Activated CD4-positive, alpha-beta T cell treated with anti-CD3 and anti-CD28 coated beads, Interleukin-2, amount 50 U/mL, for 1 hour (primary cell): ENCODE results near the gene RIN3.
"Not testable (repeated sequence)": the region's sequence is repeated elsewhere in the genome, so short reads cannot be mapped to it uniquely, and the experiment has no call there.

ENCODE experiments used
- DNase-seq: peaks from one replicate; pipeline ENCODE4 v3.0.0-alpha.2; 2020

Gene RIN3

DNA sequence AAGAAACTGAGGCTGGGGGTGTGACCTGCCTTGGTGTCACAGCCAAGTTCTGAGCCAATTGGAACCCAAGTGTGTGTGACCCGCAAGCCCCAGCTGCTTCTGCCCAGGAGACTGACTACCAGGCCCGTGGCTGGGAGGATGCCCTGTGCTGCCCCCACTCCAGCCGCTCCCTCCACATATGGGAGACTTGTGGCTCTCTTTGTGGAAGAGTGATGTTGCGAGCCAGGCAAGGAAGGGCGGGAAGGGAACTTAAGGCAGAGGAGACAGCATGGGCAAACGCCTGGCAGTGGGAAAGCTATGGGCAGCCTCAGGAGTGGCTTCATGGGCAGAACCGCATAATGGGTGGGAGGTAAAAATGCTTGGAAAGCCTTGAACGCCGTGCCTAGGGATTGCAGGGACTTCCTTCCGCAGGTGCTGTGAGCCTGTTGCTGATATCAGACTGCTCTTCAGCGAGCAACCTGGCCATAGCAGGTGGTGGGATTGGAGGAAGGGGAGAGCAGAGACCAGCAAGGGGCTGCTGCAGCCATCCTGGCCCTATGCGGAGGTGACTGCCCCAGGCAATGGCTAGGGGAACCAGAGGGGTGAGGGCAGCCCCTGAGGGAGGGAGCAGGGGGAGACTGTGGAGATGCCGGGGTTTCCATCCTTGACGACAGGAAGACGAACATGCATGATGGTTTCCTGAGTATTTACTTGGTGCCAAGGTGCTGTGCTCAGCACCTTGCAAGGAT lies 119.1 kb downstream of the RIN3 start:
- DNase-seq, result no peak

DNA sequence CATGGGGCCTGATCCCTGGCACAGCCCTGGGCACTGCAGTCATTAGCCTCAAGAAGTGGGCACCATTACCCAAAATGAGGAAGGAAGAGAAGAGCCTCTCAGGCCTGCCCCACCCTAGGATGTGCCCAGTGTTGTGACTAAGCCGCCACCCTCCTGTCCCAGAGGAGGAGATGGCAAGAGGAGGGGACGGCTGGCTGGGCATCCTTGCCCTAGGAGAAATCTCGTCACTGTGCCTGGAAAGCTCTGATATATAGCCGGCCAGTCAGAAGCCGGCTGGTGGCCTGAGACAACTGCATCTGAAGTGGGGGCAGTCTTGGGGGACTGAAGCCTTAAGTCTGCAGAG lies 119.7 kb downstream of the RIN3 start:
- DNase-seq, result no peak

DNA sequence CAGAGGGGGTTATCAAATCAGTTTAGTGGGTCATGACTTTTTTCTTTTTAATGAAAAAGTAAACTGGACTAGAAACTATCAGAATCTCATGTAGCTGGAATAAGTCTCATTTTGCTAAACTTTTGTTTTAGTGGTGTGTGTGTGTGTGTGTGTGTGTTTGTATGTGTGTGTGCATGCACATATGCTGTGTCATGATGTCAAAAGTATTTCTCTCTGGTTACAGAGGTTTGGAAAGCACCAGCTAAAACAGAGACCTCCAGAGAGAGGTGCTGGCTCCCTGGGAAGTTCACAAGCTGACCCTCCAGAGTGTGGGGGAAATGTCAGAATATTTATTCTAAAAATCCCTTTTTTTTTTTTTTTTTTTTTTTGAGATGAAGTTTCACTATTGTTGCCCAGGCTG lies 120.1 kb downstream of the RIN3 start:
- DNase-seq, result no peak

DNA sequence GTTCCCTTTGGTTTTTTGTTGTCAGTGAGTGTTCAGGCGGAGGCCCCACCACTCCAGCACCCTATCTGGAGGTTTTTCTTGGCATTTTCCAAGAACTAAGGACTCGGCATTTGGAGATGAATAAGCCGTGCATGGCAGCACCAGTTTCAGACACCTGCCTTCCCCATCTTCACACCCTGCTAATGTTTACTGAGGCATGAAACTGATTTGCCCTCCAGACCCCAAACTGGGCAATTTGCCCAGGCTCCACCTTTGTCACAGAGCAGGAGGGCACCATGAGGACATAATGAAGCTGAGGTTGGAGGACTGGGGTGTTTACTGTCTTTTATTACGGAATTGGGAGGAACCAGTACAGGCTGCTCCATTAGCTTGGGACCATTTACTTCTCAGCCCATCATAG lies 121.5 kb downstream of the RIN3 start:
- no peak for DNase-seq

DNA sequence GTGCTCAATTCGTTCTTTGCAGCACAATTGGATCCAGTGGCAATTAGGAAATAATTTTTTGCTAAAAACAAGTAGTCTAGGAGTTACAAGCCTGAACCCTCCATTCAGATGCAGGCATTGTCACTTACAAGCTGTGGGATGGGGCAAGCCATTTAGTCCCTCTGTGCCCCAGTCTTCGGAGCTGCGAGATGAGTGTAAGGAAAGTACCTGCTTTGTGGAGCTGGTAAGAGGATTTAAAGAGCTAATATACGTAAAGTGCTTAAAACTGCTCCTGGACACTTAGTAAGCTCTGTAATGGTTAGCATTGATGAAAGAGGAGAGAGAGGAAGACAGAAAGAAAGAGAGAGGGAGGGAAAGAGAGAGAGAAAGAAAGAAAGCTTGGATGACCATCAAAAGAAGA lies 122.3 kb downstream of the RIN3 start:
- DNase-seq, result no peak

DNA sequence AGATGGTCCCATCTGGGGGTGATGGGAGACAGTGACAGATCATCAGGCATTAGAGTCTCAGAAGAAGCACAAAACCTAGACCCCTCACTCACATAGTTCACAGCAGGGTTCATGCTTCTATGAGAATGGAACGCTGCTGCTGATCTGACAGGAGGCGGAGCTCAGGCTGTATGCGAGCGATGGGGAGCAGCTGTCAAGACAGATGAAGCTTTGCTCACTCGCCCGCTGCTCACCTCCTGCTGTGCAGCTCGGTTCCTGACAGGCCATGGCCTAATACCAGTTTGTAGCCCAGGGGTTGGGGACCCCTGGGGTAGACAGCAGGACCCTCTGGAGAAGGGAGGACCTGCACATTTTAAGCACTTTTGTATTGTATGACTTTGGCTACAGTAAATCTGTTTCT lies 123.6 kb downstream of the RIN3 start:
- no peak for DNase-seq

DNA sequence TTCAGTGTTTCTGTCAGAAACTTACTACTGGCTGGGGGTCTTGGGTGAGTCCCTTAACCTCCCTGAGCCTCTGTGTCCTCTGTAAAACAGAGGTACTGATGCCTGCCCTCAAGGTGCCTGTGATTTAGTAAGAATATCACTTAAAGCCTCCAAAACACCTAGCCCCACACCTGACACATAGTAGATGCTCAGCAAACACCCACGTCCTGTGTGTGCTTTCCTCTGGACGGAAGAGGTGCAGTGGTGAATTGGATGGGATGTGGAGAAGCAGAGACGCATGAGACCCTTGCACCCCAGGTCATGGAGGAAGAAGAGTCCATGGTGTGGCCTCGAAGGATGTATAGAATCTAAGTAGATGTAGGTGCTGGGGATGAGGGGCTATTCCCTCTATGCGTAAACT lies 124.3 kb downstream of the RIN3 start:
- no peak for DNase-seq

DNA sequence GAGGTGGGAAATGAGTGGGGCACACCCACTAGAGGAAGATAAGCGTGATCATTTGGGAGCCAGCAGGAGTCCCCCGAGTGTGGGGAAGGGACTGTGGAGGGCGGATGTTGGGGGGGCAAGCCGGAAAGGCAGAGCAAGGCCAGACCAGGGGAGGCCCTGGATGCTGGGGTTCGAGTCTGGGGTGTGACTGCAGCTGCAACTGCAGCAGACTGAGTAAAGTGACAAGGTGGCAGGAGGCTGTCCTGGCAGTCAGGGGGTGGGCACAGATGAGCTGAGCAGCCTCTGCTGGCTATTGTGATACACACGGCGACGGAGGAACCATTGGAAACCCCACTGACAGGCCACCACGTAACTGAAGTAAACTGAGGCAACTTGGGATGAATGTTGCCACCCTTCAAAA lies 124.7 kb downstream of the RIN3 start:
- DNase-seq, result no peak

DNA sequence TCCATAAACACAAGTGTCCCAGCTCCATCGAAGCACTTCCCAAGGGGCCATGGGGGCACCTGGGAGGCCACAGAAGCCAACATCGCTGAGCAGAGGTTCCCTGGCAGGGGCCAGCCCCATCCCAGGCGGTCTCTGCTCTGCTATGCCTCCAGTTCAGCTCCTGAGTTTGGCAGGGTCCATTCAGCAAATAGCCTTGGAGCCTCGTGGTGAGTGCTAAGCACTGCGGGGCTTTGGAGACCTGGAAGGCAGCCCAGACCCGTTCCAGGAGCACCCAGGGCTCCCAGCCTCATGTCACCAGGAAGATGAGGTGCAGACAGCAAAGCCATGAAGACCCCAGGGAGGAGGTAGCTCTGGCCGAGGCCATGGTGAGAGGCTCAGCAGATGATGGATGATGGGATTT lies 125.3 kb downstream of the RIN3 start:
- no peak for DNase-seq

DNA sequence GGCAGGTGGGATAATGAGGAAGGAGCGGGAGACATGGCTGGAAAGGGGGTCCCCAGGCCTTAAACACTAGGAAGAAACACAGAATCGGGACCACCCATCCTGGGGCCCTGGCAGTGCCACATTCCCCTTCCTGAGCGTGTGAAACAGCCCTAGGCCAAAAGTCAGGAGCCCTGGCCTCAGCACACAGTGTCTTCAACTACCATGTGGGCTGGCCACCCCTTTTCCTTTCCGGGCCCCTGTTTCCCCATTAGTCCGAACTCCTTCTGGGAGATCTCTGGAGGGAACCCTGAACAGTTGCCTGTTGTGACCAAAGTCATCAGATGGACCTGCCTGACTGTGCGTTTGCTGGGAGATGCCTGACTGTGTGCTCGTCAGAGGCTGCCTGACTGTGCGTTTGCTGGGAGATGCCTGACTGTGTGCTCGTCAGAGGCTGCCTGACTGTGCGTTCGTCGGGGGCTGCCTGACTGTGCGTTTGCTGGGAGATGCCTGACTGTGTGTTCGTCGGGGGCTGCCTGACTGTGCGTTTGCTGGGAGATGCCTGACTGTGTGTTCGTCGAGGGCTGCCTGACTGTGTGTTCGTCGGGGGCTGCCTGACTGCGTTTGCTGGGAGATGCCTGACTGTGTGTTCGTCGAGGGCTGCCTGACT lies 126.0 kb downstream of the RIN3 start:
- not testable (repeated sequence) for DNase-seq

DNA sequence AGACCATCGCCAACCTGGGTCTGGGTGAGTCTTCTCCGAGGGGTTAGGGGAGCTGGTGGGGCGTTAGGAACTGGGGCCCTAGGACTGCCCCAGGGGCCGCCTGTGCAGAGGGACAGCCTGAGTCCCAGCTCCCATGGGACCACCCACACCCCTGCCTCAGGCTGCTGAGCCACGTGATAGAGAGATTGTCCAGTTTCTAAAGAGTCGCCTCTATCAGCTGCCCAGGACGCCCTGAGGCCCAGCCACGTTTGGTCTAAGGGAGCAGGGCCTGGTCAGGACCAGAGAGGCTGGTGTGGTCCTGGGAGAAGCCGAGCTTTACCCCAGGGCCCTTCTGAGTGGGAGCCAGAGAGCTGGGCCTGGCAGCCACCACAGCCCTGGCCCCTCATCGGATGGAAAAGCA lies 127.7 kb downstream of the RIN3 start:
- DNase-seq, result no peak

DNA sequence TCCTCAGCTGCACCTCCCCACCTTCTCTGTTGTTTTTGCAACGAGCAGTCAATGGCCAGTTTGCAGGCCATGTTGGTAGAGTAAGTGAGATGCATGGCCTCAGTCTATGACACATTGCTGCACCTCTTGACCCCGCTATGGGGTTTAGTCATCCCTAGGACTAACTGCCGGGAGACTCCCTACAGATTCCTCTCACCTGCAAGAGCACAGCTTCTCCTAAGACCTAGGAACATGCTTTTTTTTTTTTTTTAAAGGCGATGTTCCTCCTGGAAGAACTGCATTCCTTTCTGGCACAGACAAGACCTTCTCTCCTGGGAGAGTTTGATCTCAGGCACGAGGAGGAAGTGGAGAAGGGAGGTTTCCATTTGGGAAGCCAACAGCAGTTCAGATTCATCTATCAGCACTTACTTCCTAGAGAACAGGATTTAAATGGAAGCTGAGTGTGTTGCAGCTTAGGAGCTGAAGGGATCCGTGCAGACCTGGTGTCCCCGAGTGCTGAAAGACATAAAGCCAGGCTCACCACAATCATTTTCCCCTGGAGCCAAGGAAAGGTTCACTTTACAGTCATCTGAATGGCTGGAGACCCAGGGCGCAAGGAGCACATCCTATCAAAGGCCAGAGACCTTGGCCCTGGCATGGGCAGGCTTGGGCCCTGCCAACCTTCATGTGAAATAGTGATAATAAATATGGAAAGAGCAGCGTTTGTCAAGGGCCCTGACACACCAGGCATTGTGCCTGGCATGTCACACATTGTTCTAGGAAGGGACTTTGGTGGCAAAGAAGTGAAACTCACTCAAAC lies 130.8 kb downstream of the RIN3 start:
- no peak for DNase-seq

DNA sequence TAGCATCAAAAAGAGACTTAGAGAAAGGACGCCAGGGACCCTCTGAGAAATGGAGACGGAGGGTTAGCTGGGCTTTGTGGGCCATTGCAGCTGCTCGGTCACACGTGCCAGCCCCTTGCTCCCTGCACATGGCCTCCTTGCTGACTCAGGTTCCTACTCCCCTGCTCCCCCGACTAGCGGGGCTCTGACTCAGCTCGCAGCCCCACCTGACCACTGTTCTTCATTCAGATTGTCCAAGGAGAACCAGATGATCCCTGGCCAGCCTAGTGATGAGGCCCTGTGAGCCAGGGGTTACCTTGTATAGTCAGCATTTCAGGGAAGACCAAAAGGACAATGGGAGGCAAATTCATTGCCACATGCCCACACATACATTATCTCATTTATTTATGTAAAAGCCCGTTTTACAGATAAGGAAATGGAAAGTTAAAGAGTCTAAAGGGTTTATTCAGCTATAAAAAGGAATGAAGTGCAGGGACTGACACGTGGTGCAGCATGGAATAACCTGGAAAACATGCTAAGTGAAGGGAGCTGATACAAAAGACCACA lies 131.5 kb downstream of the RIN3 start:
- DNase-seq, result no peak

DNA sequence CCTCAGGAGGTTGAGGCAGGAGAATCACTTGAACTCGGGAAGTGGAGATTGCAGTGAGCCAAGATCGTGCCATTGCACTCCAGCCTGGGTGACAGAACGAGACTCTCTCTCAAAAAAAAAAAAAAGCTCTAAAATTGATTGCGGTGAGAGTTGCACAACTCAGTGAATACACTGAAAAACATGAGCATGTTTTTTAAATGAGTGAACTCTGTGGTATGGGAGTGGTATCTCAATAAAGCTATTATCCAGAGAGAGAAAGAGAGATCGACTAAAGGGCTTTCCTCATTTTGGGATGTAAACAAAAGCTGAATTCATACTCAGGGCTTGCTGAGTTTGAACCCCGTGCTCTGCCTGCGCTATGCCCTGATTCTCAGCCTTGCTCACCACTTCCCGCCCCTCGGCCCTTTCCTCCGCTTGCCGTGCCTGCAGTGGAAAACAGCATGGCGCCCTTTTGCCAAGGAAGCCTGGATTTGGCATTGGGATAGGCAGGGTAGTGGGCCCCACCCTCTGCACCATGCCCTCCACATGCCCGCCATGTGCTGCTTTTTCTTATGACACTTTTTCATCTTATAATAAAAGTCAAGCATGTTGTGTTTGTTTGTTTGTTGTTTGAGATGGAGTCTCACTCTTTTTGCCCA lies 132.4 kb downstream of the RIN3 start:
- no peak for DNase-seq

DNA sequence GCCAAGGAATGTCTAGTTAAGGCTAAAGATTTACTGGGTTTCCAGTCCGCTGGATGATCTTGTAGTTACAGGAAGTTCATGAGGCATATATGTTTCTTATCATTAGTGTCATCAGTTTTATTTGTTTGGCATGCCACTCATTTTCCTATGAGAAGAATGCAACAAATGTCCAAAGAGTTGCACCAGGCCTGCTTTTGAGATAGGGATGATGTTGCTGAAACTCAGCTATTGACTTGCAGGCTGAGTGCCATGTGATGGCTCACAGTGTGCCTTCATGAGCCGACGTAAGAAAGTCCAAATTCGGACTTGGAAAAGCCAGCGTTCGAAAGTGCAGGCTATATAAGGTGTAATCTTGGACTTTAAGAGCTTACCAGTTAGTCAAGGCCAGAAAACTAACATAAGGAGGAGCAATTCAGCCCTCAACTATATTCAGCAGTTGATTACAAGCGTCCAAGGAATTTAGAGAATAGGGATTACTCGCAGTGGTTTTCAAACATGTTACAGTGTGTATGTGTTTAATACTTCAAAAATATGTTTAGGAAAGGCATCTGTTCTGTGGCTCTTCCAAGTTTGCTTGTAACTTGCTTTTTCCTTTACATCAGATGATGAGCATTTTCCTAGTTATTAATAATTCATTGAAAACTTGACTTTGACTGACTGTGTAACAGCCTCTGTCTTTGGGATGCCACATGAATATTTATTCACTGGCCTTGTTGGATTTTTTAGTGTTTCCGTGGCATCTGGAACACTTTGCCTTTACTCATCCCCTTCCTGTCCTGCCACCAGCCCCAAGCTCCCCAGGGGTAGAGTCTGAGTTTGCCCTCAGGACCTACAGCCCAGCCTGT lies 133.6 kb downstream of the RIN3 start:
- DNase-seq, result no peak

DNA sequence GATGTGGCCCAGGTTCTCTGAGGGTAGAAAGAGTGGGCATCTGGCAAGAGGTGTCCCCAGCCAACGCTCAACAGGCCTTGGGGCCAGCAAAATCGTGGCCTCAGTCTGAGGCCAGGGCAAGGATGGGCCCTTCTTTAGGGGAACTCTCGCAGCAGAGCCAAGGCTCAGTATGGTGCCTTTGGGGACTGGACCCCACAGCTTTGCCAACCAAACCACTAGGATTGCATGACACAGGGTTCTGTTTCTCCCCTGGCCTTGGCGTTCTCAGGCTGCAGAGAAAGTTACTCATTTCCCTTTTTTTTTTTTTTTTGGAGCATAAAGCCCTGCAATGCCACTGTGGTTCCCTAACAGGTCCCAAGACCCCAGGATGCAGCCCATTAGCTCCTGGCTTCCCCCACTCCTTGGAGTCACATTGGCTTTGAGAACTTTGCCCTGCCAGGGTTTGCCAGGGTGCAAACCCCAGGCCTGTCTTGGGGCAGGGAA lies 134.3 kb downstream of the RIN3 start:
- no peak for DNase-seq

DNA sequence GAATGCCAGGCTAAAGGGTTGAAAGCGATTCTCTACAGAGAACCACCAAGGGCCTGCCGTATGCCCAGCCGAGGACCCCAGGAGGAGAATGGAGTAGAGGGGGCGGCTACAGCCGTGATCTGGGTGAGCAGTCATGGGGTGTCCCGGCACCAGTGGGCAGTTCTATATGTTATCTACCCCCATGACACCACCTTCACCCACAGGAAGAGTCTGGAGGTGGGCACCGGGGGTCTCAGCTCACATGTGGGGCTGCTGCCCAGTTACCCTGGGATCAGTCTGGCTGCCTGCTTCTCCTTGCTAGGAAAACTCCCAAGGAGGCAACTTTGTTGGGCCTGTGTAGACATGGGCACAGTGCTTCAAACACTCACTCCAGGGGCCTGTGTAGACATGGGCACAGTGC lies 135.5 kb downstream of the RIN3 start:
- DNase-seq, result no peak

DNA sequence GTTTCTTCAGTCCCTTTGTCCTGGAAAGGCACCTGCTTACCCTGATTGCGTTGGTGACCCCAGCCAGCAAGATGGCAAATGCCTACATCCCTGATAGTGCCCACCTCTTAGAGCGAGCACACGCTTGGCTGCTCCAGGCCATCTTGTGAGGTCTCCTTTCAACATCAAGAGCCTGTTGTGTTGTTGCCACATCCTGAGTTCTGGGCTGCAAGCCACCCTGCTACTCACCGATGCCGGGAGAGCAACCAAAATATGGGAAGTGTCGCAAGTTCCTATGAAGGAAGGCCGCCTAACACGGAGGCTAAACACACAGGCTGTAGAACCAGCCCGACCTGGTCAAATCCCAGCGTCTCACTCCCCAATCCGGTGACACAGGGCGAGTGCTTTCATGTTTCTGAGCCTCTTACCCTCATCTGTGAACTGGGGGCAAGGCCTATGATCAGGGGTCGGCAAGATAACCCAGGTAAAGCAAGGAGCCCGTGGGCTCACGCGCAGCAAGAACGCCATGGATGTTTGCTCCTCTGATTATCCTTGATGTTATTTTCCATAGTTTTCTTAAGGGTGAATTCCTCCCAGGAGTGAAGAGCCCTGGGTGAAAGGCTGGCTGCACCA lies 136.5 kb downstream of the RIN3 start:
- DNase-seq, result no peak

DNA sequence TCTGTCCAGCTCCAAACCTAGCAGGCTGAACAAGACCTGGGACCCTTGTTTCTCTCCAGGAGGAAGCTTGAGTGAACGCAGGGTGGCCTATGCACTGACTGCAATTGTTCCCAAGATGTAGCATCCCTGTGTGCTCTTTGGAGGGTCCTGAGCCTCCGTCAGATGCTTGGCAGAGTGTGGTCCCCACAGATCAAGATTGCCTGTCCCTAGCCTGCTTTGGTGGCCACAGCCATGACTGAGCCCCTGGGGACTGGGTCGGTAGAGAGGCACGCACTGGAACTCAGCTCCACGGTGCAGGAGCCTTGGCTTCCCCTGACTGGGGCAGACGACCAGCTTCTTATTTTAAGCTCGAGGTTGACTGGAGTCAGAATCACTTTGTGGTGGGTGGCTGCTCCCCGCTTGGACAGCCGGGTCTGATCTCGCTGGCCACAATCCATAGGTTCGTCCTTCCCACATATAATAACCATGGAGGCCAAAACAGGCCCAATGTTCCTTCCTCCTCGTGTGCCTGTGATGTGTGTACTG lies 137.1 kb downstream of the RIN3 start:
- no peak for DNase-seq

DNA sequence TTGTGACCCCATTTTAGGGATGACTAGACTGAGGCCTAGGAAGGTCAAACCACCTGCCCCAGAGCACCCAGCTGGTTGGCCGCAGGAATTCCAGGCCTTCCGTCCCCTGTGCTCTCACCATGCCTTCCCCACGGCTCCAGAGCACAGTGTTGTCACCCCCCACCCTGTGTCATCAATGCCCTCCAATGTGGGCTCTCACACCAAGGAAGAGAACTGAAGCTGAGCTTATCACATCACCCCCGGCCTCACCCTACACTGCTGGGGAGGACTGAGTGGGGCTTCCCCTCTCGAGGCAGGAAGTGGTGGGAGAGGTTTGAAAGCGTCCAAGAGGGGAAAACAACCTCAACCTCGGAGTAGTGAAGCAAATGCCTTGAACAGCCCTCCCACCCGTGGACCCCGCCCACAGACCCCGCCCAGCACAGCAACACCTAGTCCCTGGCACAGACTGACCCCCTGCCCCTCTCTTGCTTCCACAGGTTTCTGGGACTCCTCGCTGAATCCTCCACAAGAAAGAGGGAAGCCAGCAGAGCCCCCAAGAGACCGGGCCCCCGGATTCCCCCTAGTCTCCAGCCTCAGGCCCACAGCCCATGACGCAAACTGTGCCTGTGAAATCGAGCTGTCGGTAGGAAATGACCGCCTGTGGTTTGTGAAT lies 137.7 kb downstream of the RIN3 start:
- peak; percentile 73 for DNase-seq
